ENCODE data around the gene BAZ1A. TPM values are rescaled to one million over a fixed set of nuclear protein-coding genes. Genes with fewer than 3 reads are reported as not detected.

BAZ1A gene
- polyA plus RNA-seq, 1 donor from 2014 or later: 18.1 TPM

GRCh38 chr14:34817768-34818167 lies 57.4 kb downstream of the BAZ1A start:
- Histone ChIP-seq H3K9ac (ENCODE audit: low read length) (no peak overlapping the region), H3K36me3 (ENCODE audit: insufficient read depth, low read length) (no peaks in the 10 kb centered on the region), H3K4me3 (ENCODE audit: low read length) (no peak overlapping the region), H2AFZ (ENCODE audit: low read depth, low read length) (no peak overlapping the region), H3K4me2 (ENCODE audit: low read length) (no peak overlapping the region), H3K27ac (ENCODE audit: low read length) (no peak overlapping the region), H3K9me3 (ENCODE audit: low read length) (no peaks in the 10 kb centered on the region), H3K9me2 (ENCODE audit: insufficient read depth, low read length) (no peaks in the 10 kb centered on the region), H3K27me3 (ENCODE audit: insufficient read depth, low read depth, low read length) (no peaks in the 10 kb centered on the region), H4K20me1 (ENCODE audit: insufficient read depth) (no peaks in the 10 kb centered on the region), H3K79me2 (replicated peaks; ENCODE audit: insufficient read depth, low read length) (no peaks in the 10 kb centered on the region), H3F3A (ENCODE audit: insufficient read depth, low read length, poor library complexity, severe bottlenecking) (no peaks in the 10 kb centered on the region)
- TF ChIP-seq MXI1 (conservative IDR thresholded peaks at IDR 0.05; ENCODE audit: poor library complexity, severe bottlenecking) (no peak), RAD21 (conservative IDR thresholded peaks at IDR 0.05) (no peak), SMC3 (conservative IDR thresholded peaks at IDR 0.05; ENCODE audit: poor library complexity) (no peak), POLR2AphosphoS5 (IDR thresholded peaks at IDR 0.05) (no peak), EP300 (conservative IDR thresholded peaks at IDR 0.05; ENCODE audit: poor library complexity, severe bottlenecking) (no peak), EZH2 (IDR thresholded peaks at IDR 0.05; ENCODE audit: borderline replicate concordance, insufficient read depth, low read length, poor library complexity, severe bottlenecking) (no peak), TAF1 (IDR thresholded peaks at IDR 0.05; ENCODE audit: low read depth) (no peak), CTCF (IDR thresholded peaks at IDR 0.05; ENCODE audit: poor library complexity, severe bottlenecking) (no peak)
- TF ChIP-seq, protein P1, sequence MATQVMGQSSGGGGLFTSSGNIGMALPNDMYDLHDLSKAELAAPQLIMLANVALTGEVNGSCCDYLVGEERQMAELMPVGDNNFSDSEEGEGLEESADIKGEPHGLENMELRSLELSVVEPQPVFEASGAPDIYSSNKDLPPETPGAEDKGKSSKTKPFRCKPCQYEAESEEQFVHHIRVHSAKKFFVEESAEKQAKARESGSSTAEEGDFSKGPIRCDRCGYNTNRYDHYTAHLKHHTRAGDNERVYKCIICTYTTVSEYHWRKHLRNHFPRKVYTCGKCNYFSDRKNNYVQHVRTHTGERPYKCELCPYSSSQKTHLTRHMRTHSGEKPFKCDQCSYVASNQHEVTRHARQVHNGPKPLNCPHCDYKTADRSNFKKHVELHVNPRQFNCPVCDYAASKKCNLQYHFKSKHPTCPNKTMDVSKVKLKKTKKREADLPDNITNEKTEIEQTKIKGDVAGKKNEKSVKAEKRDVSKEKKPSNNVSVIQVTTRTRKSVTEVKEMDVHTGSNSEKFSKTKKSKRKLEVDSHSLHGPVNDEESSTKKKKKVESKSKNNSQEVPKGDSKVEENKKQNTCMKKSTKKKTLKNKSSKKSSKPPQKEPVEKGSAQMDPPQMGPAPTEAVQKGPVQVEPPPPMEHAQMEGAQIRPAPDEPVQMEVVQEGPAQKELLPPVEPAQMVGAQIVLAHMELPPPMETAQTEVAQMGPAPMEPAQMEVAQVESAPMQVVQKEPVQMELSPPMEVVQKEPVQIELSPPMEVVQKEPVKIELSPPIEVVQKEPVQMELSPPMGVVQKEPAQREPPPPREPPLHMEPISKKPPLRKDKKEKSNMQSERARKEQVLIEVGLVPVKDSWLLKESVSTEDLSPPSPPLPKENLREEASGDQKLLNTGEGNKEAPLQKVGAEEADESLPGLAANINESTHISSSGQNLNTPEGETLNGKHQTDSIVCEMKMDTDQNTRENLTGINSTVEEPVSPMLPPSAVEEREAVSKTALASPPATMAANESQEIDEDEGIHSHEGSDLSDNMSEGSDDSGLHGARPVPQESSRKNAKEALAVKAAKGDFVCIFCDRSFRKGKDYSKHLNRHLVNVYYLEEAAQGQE (IDR thresholded peaks at IDR 0.05; ENCODE audit: borderline replicate concordance): no peak

- TF ChIP-seq EZH2 (IDR thresholded peaks at IDR 0.05; ENCODE audit: borderline replicate concordance, insufficient read depth, low read length, poor library complexity, severe bottlenecking) (no peak), RAD21 (conservative IDR thresholded peaks at IDR 0.05) (no peak), EP300 (conservative IDR thresholded peaks at IDR 0.05; ENCODE audit: poor library complexity, severe bottlenecking) (no peak), CTCF (IDR thresholded peaks at IDR 0.05; ENCODE audit: poor library complexity, severe bottlenecking) (no peak), SMC3 (conservative IDR thresholded peaks at IDR 0.05; ENCODE audit: poor library complexity) (no peak)
- TF ChIP-seq, protein P1 (IDR thresholded peaks at IDR 0.05; ENCODE audit: borderline replicate concordance): no peak
- Histone ChIP-seq H2AFZ (ENCODE audit: low read depth, low read length) (no peak overlapping the region), H3K9ac (ENCODE audit: low read length) (no peak overlapping the region), H3F3A (ENCODE audit: insufficient read depth, low read length, poor library complexity, severe bottlenecking) (no peaks in the 10 kb centered on the region), H4K20me1 (ENCODE audit: insufficient read depth) (no peaks in the 10 kb centered on the region), H3K27ac (ENCODE audit: low read length) (no peak overlapping the region), H3K79me2 (replicated peaks; ENCODE audit: insufficient read depth, low read length) (no peaks in the 10 kb centered on the region), H3K9me3 (ENCODE audit: low read length) (no peaks in the 10 kb centered on the region), H3K9me2 (ENCODE audit: insufficient read depth, low read length) (no peaks in the 10 kb centered on the region), H3K36me3 (ENCODE audit: insufficient read depth, low read length) (no peaks in the 10 kb centered on the region), H3K27me3 (ENCODE audit: insufficient read depth, low read depth, low read length) (no peaks in the 10 kb centered on the region), H3K4me3 (ENCODE audit: low read length) (no peak overlapping the region), H3K4me2 (ENCODE audit: low read length) (no peak overlapping the region)
Observed at GRCh38 chr14:34810028-34810427, 65.1 kb downstream of the BAZ1A start.
